HUES6 (cell line): Measurements from ENCODE around the gene WDFY3.

Experiments used
- H3K27ac ChIP-seq: 2 replicates; pipeline ENCODE4 v1.7.0; 2013; ENCODE audit warnings: low read depth, mild to moderate bottlenecking, low read length, inconsistent platforms
- H3K27me3 ChIP-seq: 2 replicates; pipeline ENCODE4 v1.6.1; 2013; ENCODE audit warnings: low read length; ENCODE audit not compliant: control insufficient read depth, insufficient read depth
- H3K36me3 ChIP-seq: 2 replicates; pipeline ENCODE4 v1.6.1; 2013; ENCODE audit warnings: low read length; ENCODE audit not compliant: control insufficient read depth, insufficient read depth
- H3K4me1 ChIP-seq: 2 replicates; pipeline ENCODE4 v1.6.1; 2013; ENCODE audit warnings: low read length; ENCODE audit not compliant: control insufficient read depth, insufficient read depth
- H3K4me3 ChIP-seq: 2 replicates; pipeline ENCODE4 v1.5.1; 2013; ENCODE audit warnings: low read depth, low read length
- H3K9ac ChIP-seq: one replicate; pipeline ENCODE4 v1.6.1; 2013; ENCODE audit warnings: mild to moderate bottlenecking, low read length
- H3K9me3 ChIP-seq: 2 replicates; pipeline ENCODE4 v1.6.1; 2013; ENCODE audit warnings: low read depth, low read length; ENCODE audit not compliant: control insufficient read depth, insufficient read depth

The WDFY3 gene

DNA sequence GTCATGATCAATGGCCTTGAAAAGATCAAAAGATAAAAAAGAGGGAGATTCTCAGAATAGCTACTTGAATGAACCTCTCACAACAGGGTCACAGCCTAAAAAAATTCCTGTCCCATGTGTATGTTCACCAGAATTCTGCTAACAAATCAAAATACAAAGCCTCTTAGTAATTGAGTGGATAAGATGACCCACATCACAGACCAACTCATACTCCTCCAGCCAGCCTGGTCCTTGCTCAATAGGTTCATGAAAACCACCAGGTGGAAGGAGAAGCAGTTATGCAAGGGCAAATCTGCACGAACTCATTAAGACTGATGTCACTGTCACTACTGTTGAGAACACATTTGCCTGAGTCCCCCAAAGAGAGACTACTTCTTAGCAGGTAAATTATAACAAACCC, 21.5 kb downstream of the WDFY3 start:
- Histone ChIP-seq H3K36me3 (peaks cover 11% of the 10 kb centered on the region), H3K4me1 (no peaks in the 10 kb centered on the region), H3K27me3 (no peaks in the 10 kb centered on the region), H3K27ac (no peak overlapping the region), H3K4me3 (no peak overlapping the region), H3K9ac (no peak overlapping the region), H3K9me3 (peaks cover 22% of the 10 kb centered on the region; the same call in 1 of the 2 replicates)

DNA sequence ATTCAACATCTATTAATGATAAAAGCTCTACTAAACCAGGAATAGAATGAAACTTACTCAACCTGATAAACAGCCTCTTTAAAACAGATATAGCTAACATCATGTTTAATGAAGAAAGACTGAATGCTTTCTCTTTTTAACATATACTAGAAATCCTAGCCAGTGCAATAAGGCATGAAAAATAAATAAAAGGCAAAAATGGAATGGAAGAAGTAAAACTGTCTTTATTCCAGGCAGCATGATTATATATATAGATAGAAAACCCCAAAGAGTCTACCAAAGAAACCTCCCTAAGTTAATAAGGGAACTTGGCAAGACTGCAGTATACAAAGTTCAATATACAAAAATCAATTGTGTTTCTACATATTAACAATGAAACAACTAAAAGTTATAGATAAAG, 25.5 kb downstream of the WDFY3 start:
- Histone ChIP-seq H3K9me3 (peaks cover 22% of the 10 kb centered on the region; the same call in 1 of the 2 replicates), H3K9ac (no peak overlapping the region), H3K27ac (no peak overlapping the region), H3K4me3 (no peak overlapping the region), H3K4me1 (no peaks in the 10 kb centered on the region), H3K27me3 (no peaks in the 10 kb centered on the region), H3K36me3 (peaks cover 11% of the 10 kb centered on the region)

DNA sequence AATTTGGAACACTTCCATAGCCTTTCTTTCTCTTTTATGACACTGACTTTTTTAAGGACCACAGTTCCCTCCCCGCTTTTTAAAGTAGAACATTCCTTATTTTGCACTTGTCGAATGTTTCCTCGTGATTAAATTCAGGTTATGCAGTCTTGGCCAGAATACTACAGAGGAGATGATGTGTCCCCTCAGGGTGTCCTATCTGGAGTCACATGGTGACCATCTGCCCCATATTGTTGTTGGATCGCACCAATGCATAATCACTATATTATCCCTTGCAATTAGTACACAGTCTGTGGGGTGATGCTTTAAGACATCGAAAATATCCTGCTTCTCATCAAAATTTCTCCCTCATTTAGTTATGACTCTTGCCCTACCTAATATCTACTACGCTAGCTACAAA, 27.4 kb downstream of the WDFY3 start:
- Histone ChIP-seq H3K27ac (no peak overlapping the region), H3K4me1 (no peaks in the 10 kb centered on the region), H3K9me3 (peaks cover 20% of the 10 kb centered on the region; the same call in 1 of the 2 replicates), H3K27me3 (no peaks in the 10 kb centered on the region), H3K36me3 (peaks cover 7% of the 10 kb centered on the region), H3K9ac (no peak overlapping the region), H3K4me3 (no peak overlapping the region)

DNA sequence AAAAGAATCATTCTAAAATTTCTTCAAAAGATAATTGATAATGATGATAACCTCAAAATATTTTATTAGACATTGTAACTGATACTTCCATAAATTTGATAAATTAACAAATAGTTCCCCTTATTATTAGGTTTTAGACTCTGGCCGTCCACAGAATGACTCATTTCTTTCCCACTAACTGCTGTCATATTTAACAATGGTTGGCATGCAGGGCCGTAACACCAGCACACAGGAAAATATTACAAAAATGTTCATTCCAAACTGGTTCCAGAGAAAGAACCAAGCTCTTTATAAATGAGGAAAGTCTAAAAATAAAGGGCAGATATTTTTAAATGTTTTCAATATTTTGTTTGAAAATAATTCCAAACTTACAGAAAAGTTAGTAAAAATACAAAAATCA, 28.2 kb downstream of the WDFY3 start:
- H3K36me3 ChIP-seq: peaks cover 7% of the 10 kb centered on the region
- no peak overlapping the region for H3K27ac ChIP-seq
- no peak overlapping the region for H3K4me3 ChIP-seq
- peaks cover 20% of the 10 kb centered on the region; the same call in 1 of the 2 replicates for H3K9me3 ChIP-seq
- H3K4me1 ChIP-seq: no peaks in the 10 kb centered on the region
- no peaks in the 10 kb centered on the region for H3K27me3 ChIP-seq
- H3K9ac ChIP-seq: no peak overlapping the region

DNA sequence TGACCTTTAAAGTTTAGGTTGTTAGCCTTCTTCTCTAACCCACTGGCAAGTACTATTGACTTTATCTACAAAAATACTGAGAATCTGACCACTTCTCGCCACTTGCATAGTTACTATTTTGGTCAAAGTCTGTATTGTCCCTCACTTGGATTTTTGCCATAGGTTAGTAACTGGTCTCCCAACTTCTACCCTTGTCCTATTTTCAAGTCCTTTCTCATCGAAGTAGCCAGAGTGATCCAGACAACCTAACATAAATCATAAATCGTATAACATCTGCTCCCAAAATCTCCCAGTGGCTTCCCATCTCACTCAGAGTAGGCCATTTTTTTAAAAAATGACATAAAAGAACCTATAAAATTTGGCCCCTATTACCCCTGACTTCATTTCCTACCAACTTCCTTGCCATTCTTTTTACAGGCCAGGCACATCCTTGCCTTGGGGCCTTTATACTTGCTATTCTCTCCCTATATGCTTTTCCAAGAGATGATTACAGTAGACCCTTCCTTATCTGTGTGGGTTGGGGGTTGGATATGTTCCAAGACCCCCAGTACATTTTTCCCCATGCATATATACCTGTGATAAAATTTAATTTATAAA, 29.0 kb downstream of the WDFY3 start:
- Histone ChIP-seq H3K4me1 (no peaks in the 10 kb centered on the region), H3K27me3 (no peaks in the 10 kb centered on the region), H3K9ac (no peak overlapping the region), H3K4me3 (no peak overlapping the region), H3K27ac (no peak overlapping the region), H3K9me3 (peaks cover 14% of the 10 kb centered on the region; the same call in 1 of the 2 replicates), H3K36me3 (peaks cover 2% of the 10 kb centered on the region; the same call in 1 of the 2 replicates)

DNA sequence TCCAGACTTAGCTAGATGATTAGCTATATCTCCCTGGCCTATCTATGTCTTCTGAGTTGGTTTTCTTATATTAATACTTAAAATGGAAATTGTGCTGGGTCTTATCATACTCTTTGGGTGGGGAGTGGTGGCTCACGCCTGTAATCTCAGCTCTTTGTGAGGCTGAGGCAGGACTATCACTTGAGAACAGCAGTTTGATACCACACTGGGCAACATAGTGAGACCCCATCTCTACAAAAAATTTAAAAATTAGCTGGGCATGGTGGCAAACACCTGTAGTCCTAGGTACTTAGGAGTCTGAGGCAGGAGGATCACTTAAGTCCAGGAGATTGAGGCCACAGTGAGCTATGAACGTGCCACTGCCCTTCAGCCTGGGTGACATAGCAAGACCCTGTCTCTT, 30.4 kb downstream of the WDFY3 start:
- H3K4me3 ChIP-seq: no peak overlapping the region
- no peak overlapping the region for H3K9ac ChIP-seq
- no peaks in the 10 kb centered on the region for H3K27me3 ChIP-seq
- H3K36me3 ChIP-seq: 0 out of 2 replicates have a peak, but pooled peaks cover 4% of the 10 kb centered on the region
- no peak overlapping the region for H3K27ac ChIP-seq
- H3K4me1 ChIP-seq: no peaks in the 10 kb centered on the region
- peaks cover 4% of the 10 kb centered on the region; the same call in 1 of the 2 replicates for H3K9me3 ChIP-seq

GRCh38 chr4:84932462-84932861, 34.0 kb downstream of the WDFY3 start:
- Histone ChIP-seq H3K36me3 (peaks cover 23% of the 10 kb centered on the region), H3K4me3 (no peak overlapping the region)

GRCh38 chr4:84931961-84932360, 34.5 kb downstream of the WDFY3 start:
- H3K4me1 ChIP-seq: no peaks in the 10 kb centered on the region
- H3K4me3 ChIP-seq: no peak overlapping the region
- peak overlapping the region; percentile 31; the same call in 1 of the 2 replicates for H3K27ac ChIP-seq

More at GRCh38 chr4:84932462-84932861, 34.0 kb downstream of the WDFY3 start:
- Histone ChIP-seq H3K9me3 (peaks cover 6% of the 10 kb centered on the region; the same call in 1 of the 2 replicates), H3K9ac (no peak overlapping the region), H3K4me1 (no peaks in the 10 kb centered on the region), H3K27me3 (no peaks in the 10 kb centered on the region), H3K27ac (no peak overlapping the region)

GRCh38 chr4:84931274-84931673, 35.2 kb downstream of the WDFY3 start:
- Histone ChIP-seq H3K9me3 (peaks cover 6% of the 10 kb centered on the region; the same call in 1 of the 2 replicates), H3K36me3 (peaks cover 25% of the 10 kb centered on the region), H3K27ac (no peak overlapping the region), H3K27me3 (no peaks in the 10 kb centered on the region), H3K4me3 (no peak overlapping the region), H3K4me1 (no peaks in the 10 kb centered on the region), H3K9ac (no peak overlapping the region)

More at GRCh38 chr4:84931961-84932360, 34.5 kb downstream of the WDFY3 start:
- H3K27me3 ChIP-seq: no peaks in the 10 kb centered on the region
- H3K9me3 ChIP-seq: peaks cover 6% of the 10 kb centered on the region; the same call in 1 of the 2 replicates
- H3K9ac ChIP-seq: no peak overlapping the region
- H3K36me3 ChIP-seq: peaks cover 25% of the 10 kb centered on the region

- Histone ChIP-seq H3K36me3 (peaks cover 25% of the 10 kb centered on the region), H3K4me3 (no peak overlapping the region), H3K9me3 (peaks cover 6% of the 10 kb centered on the region; the same call in 1 of the 2 replicates), H3K9ac (no peak overlapping the region), H3K4me1 (no peaks in the 10 kb centered on the region), H3K27ac (no peak overlapping the region), H3K27me3 (no peaks in the 10 kb centered on the region)
Observed at GRCh38 chr4:84928089-84928488, 38.4 kb downstream of the WDFY3 start.

- Histone ChIP-seq H3K4me1 (no peaks in the 10 kb centered on the region), H3K36me3 (peaks cover 25% of the 10 kb centered on the region), H3K4me3 (no peak overlapping the region), H3K27ac (no peak overlapping the region), H3K27me3 (no peaks in the 10 kb centered on the region), H3K9ac (no peak overlapping the region), H3K9me3 (peaks cover 6% of the 10 kb centered on the region; the same call in 1 of the 2 replicates)
Observed at GRCh38 chr4:84927428-84927827, 39.1 kb downstream of the WDFY3 start.
